Measurements from ENCODE around the gene EGFR.

DNA sequence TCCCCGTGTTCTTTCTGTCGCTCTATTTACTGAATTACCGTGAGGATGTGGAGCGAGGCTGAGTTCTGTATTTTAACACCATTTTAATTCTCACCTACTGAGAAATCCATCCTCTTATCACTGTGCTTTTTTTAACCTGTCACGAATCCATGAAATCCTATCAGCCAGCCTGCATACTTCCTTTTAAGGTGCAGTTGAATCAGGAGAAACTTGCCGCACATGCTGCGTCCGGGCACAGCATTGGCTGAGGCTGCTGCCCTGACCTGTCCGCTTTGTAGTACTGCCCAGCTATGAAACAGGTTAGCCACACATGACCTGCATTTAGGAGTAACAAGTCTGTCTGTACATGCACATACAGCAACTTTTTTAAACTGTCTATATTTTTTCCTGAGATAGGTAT, 82.5 kb downstream of the EGFR start:
- no peak for TF ChIP-seq POLR2AphosphoS5 (IDR thresholded peaks at IDR 0.05)
- no peak for TF ChIP-seq RAD21 (conservative IDR thresholded peaks at IDR 0.05)
- TF ChIP-seq EZH2 (IDR thresholded peaks at IDR 0.05; ENCODE audit: borderline replicate concordance, insufficient read depth, low read length, poor library complexity, severe bottlenecking) = no peak
- TF ChIP-seq, protein P1, sequence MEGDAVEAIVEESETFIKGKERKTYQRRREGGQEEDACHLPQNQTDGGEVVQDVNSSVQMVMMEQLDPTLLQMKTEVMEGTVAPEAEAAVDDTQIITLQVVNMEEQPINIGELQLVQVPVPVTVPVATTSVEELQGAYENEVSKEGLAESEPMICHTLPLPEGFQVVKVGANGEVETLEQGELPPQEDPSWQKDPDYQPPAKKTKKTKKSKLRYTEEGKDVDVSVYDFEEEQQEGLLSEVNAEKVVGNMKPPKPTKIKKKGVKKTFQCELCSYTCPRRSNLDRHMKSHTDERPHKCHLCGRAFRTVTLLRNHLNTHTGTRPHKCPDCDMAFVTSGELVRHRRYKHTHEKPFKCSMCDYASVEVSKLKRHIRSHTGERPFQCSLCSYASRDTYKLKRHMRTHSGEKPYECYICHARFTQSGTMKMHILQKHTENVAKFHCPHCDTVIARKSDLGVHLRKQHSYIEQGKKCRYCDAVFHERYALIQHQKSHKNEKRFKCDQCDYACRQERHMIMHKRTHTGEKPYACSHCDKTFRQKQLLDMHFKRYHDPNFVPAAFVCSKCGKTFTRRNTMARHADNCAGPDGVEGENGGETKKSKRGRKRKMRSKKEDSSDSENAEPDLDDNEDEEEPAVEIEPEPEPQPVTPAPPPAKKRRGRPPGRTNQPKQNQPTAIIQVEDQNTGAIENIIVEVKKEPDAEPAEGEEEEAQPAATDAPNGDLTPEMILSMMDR (IDR thresholded peaks at IDR 0.05; ENCODE audit: poor library complexity, severe bottlenecking) = no peak

Measured in neural cell (in vitro differentiated cells).